K562 (cell line): ENCODE measurements around the gene MIEN1. TPM values are rescaled to one million over a fixed set of nuclear protein-coding genes. Genes with fewer than 3 reads are reported as not detected.

Source experiments
- ATAC-seq: fragments of 200-7000 bp; cut with Tn5 transposase; 3 replicates; pipeline ENCODE4 v1.9.1; 2020; ENCODE audit warnings: moderate library complexity
- BruUV-seq: library from RNA; stranded (reverse); fragments of 400-500 nt; replicated peaks from 2 replicates; lab custom pipeline; 2021; lab: Mats Ljungman, UMichigan
- CTCF ChIA-PET: fragments of 300-600 bp; formaldehyde crosslinking; extraction: SDS; loops from one replicate; lab custom pipeline; 2021; ENCODE audit warnings: low intra/inter-chr PET ratio; lab: Yijun Ruan, JAX
- POLR2A ChIA-PET: fragments of 300-600, 350-650 bp; sonication (Branson Sonifier 250); formaldehyde crosslinking; extraction: SDS; loops from one replicate; lab custom pipeline; 2021; ENCODE audit warnings: antibody characterized with exemption, inconsistent platforms; lab: Yijun Ruan, JAX
- DNase-seq, 4 experiments: peaks; one replicate each; pipeline versions ENCODE4 v3.0.0 to v3.0.0-alpha.2; 2011 to 2018; ENCODE audit warnings: low spot score in 3 of 4, mixed read lengths in 3 of 4; ENCODE audit errors: extremely low read depth in 1 of 4
- FAIRE-seq: peaks from 2 replicates; lab custom pipeline; 2011; peaks lifted over from hg19 to GRCh38; lab: Jason Lieb, UNC
- H2AFZ ChIP-seq: 2 replicates; pipeline ENCODE4 v1.6.0; 2011; ENCODE audit warnings: low read depth, low read length, control low read depth, inconsistent platforms
- H3K27ac ChIP-seq: fragments of 200-600 bp; 3 replicates; pipeline ENCODE4 v1.8.0; 2011; ENCODE audit warnings: low read depth, mild to moderate bottlenecking, control low read depth, inconsistent platforms, low read length, moderate library complexity, mixed read lengths; ENCODE audit errors: extremely low read depth
- H3K27me3 ChIP-seq, 2 experiments: fragments of 300-600 bp in 1 of 2; 2 replicates in 1 of 2; 3 replicates in 1 of 2; pipeline versions ENCODE4 v1.6.0 to v1.8.0; 2011; ENCODE audit warnings: inconsistent platforms in 2 of 2, low read length in 2 of 2, mild to moderate bottlenecking in 1 of 2, mixed read lengths in 1 of 2, moderate library complexity in 1 of 2; ENCODE audit not compliant: control insufficient read depth in 2 of 2, insufficient read depth in 2 of 2
- H3K36me3 ChIP-seq: fragments of 300-600 bp; 3 replicates; pipeline ENCODE4 v1.8.0; 2011; ENCODE audit warnings: mild to moderate bottlenecking, low read length, inconsistent platforms; ENCODE audit not compliant: control insufficient read depth, insufficient read depth
- H3K4me1 ChIP-seq, 2 experiments: fragments of 200-600 bp in 1 of 2; replicated peaks in 1 of 2; 2 replicates in 1 of 2; 3 replicates in 1 of 2; pipeline versions ENCODE4 v1.5.1 to v1.8.0; 2011; ENCODE audit warnings: inconsistent platforms in 2 of 2, low read length in 2 of 2, mild to moderate bottlenecking in 1 of 2, mixed read lengths in 1 of 2, moderate library complexity in 1 of 2; ENCODE audit not compliant: control insufficient read depth in 2 of 2, insufficient read depth in 2 of 2
- H3K4me2 ChIP-seq: 2 replicates; pipeline ENCODE4 v1.6.1; 2011; ENCODE audit warnings: low read length, control low read depth, inconsistent platforms, mixed read lengths; ENCODE audit not compliant: insufficient read depth
- H3K4me3 ChIP-seq: fragments of 200-600 bp; sonication (generic), shearing (Covaris generic); 2 replicates; pipeline ENCODE4 v1.5.1; 2016; ENCODE audit warnings: control low read depth, inconsistent platforms
- H3K79me2 ChIP-seq: fragments of 200-600 bp; 3 replicates; pipeline ENCODE4 v1.8.0; 2011; ENCODE audit warnings: low read length, inconsistent platforms; ENCODE audit not compliant: control insufficient read depth, insufficient read depth
- H3K9ac ChIP-seq, 2 experiments: 2 replicates each; pipeline versions ENCODE4 v1.6.0 to v1.6.1; 2011; ENCODE audit warnings: low read depth in 2 of 2, low read length in 2 of 2, control low read depth in 1 of 2, inconsistent platforms in 1 of 2, mild to moderate bottlenecking in 1 of 2, mixed read lengths in 1 of 2; ENCODE audit not compliant: insufficient read depth in 1 of 2
- H3K9me1 ChIP-seq: one replicate; pipeline ENCODE4 v1.6.0; 2011; ENCODE audit warnings: inconsistent platforms, mild to moderate bottlenecking, low read length, moderate library complexity; ENCODE audit not compliant: control insufficient read depth, insufficient read depth
- H3K9me3 ChIP-seq: replicated peaks from 2 replicates; pipeline ENCODE4 v1.5.1; 2011; ENCODE audit warnings: low read depth, low read length, inconsistent platforms; ENCODE audit not compliant: control insufficient read depth, insufficient read depth
- H4K20me1 ChIP-seq: replicated peaks from 2 replicates; pipeline ENCODE4 v1.6.1; 2011; ENCODE audit warnings: low read length, inconsistent platforms, mixed read lengths; ENCODE audit not compliant: control insufficient read depth, insufficient read depth
- FOXP1 ChIP-seq: sonication (generic); formaldehyde crosslinking; IDR thresholded peaks from 2 replicates; pipeline ENCODE4 v1.8.0; 2022; ENCODE audit warnings: mild to moderate bottlenecking, missing genetic modification reagents
- FUS ChIP-seq: fragments of 200-400 bp; formaldehyde crosslinking; optimal IDR thresholded peaks from 2 replicates; pipeline ENCODE3; 2017; ENCODE audit warnings: low read depth, low read length
- GMEB1 ChIP-seq: fragments of 250-450 bp; sonication (Bioruptor Pico); IDR thresholded peaks from 2 replicates; pipeline ENCODE4 v1.4.0; 2020; ENCODE audit warnings: mild to moderate bottlenecking
- GTF3C2 ChIP-seq: IDR thresholded peaks from 3 replicates; pipeline ENCODE4 v1.6.1; 2011; ENCODE audit warnings: borderline replicate concordance, mild to moderate bottlenecking, moderate library complexity; ENCODE audit not compliant: insufficient read length; ENCODE audit errors: extremely low read depth
- HIVEP1 ChIP-seq: fragments of 250-450 bp; sonication (Bioruptor Pico); IDR thresholded peaks from 2 replicates; pipeline ENCODE4 v1.4.0; 2020; ENCODE audit warnings: mild to moderate bottlenecking
- IFI16 ChIP-seq: fragments of 250-450 bp; sonication (Bioruptor Pico); IDR thresholded peaks from 2 replicates; pipeline ENCODE4 v2.1.2; 2022; ENCODE audit warnings: mild to moderate bottlenecking, inconsistent platforms
- NBN ChIP-seq: fragments of 450-650 bp; IDR thresholded peaks from 2 replicates; pipeline ENCODE4 v1.6.1; 2016; ENCODE audit warnings: low read depth, mild to moderate bottlenecking
- NR4A1 ChIP-seq, 2 experiments: fragments of 250-450 bp in 1 of 2; fragments of 450-650 bp in 1 of 2; sonication (Bioruptor Pico) in 1 of 2; IDR thresholded peaks; 2 replicates each; pipeline versions ENCODE4 v1.4.0 to v1.6.1; 2016 to 2020; ENCODE audit warnings: mild to moderate bottlenecking in 2 of 2, missing compliant biosample characterization in 1 of 2, missing genetic modification characterization in 1 of 2, moderate library complexity in 1 of 2
- POLR3A ChIP-seq: IDR thresholded peaks from 2 replicates; pipeline ENCODE4 v1.6.1; 2011; ENCODE audit warnings: borderline replicate concordance, mild to moderate bottlenecking, moderate library complexity; ENCODE audit not compliant: insufficient read length, insufficient read depth; ENCODE audit errors: extremely low read depth
- SIX5 ChIP-seq, 2 experiments: IDR thresholded peaks; 2 replicates each; pipeline ENCODE4 v1.6.1; 2011; ENCODE audit warnings: low read length in 2 of 2, borderline replicate concordance in 1 of 2, low read depth in 1 of 2, mild to moderate bottlenecking in 1 of 2, moderate library complexity in 1 of 2; ENCODE audit not compliant: insufficient read depth in 1 of 2
- STAT5B ChIP-seq: fragments of 250-450 bp; sonication (Bioruptor Pico); IDR thresholded peaks from 2 replicates; pipeline ENCODE4 v1.8.0; 2021; ENCODE audit warnings: mild to moderate bottlenecking, inconsistent platforms
- ZNF384 ChIP-seq: IDR thresholded peaks from 2 replicates; pipeline ENCODE4 v1.6.1; 2012; ENCODE audit warnings: low read depth, low read length, improper control_type of control experiment
- ZNF830 ChIP-seq: fragments of 250-450 bp; sonication (Bioruptor Pico); IDR thresholded peaks from 2 replicates; pipeline ENCODE4 v1.5.0; 2021; ENCODE audit warnings: mild to moderate bottlenecking
- ZZZ3 ChIP-seq: fragments of 450-650 bp; IDR thresholded peaks from 2 replicates; pipeline ENCODE4 v1.6.1; 2016; ENCODE audit warnings: antibody characterized with exemption, mild to moderate bottlenecking, moderate library complexity
- WGBS: fragments of 100-300 bp; shearing (Covaris generic); methylation state at CpG from one replicate; pipeline ENCODE4 v1.1.6; 2016; ENCODE audit warnings: low coverage, mixed read lengths; ENCODE audit not compliant: insufficient coverage; ENCODE audit errors: missing lambda C conversion rate; 5-methylcytosine and 5-hydroxymethylcytosine counted together
- in situ Hi-C: fragments of 300-500 bp; cut with MboI; formaldehyde crosslinking; loops from 4 replicates; pipeline ENCODE4 v1.15.0; 2018; ENCODE audit warnings: inconsistent platforms, mixed read lengths
- intact Hi-C: fragments of 100-400 bp; cut with micrococcal nuclease; formaldehyde crosslinking; loops from 2 replicates; pipeline ENCODE4 v1.14.2; 2022
- polyA plus RNA-seq, 8 experiments: library from polyadenylated mRNA; depleted of rRNA in 4 of 8; stranded (reverse) in 5 of 8; unstranded in 3 of 8; fragments of >200 nt; fragmentation: Nextera tagmentation in 2 of 8; fragmentation: Illumina TruSeq in 1 of 8; extraction: Ambion mirVana in 2 of 8; extraction: Trizol in 1 of 8; gene quantifications; 2 replicates each; pipeline versions ENCODE4 v1.2.1 to v1.2.3, GENCODE V29; 2011 to 2014; ENCODE audit warnings: inconsistent platforms in 1 of 8, missing spikeins in 1 of 8
- total RNA-seq, 7 experiments: library from RNA; depleted of rRNA in 6 of 7; stranded (reverse); fragments of >200 nt in 6 of 7; fragmentation: Illumina TruSeq in 2 of 7; extraction: Trizol in 2 of 7; gene quantifications; 2 replicates each; pipeline versions ENCODE4 v1.2.1 to v1.2.3, GENCODE V29; 2011 to 2021; ENCODE audit warnings: low replicate concordance in 1 of 7
- TF ChIP-seq, protein P1 (sequence below): fragments of 250-450 bp; sonication (Bioruptor Pico); IDR thresholded peaks from 2 replicates; pipeline ENCODE4 v1.5.0; 2021
- TF ChIP-seq, protein P2 (sequence below): fragments of 450-650 bp; formaldehyde crosslinking; IDR thresholded peaks from 2 replicates; pipeline ENCODE4 v1.4.0; 2020; ENCODE audit warnings: mild to moderate bottlenecking, moderate library complexity

MIEN1 gene
- total and polyA plus RNA-seq, 9 of the 15 experiments (the other 6 are each of a cell fraction or from before 2014, with no cell fraction given), result 61.3 to 142 (median 78.9) TPM

GRCh38 chr17:39744836-39745215, 14.5 kb upstream of the MIEN1 start:
- no peak overlapping the region for H2AFZ ChIP-seq
- no peak overlapping the region for H3K4me2 ChIP-seq
- CTCF ChIA-PET, result no interaction called here
- no TSS peak for BruUV-seq
- no peaks in the 10 kb centered on the region for H3K79me2 ChIP-seq
- intact Hi-C loops, result no loop called here
- peak overlapping the region in 1 of 2 experiments; percentile 41; a peak in 1 of 4 replicates for H3K9ac ChIP-seq
- H3K9me1 ChIP-seq, result no peaks in the 10 kb centered on the region
- no peak overlapping the region for H3K4me3 ChIP-seq
- H3K36me3 ChIP-seq, result no peaks in the 10 kb centered on the region
- in situ Hi-C loops, result no loop called here
- FAIRE-seq (no peak), ATAC-seq (no peak), DNase-seq (no peak)
- H4K20me1 ChIP-seq, result no peaks in the 10 kb centered on the region
- POLR2A ChIA-PET, result interaction anchor here (0.6 to 1.8 kb wide), 4 partner anchors 10 to 505 kb away, joined by 3 to 6 read pairs (median 4); no protein-coding TSS in a partner anchor
- H3K27me3 ChIP-seq, result no peaks in the 10 kb centered on the region
- TF ChIP-seq GMEB1 (CRISPR knock-in tag) (no peak), ZNF830 (no peak), NBN (no peak), SIX5 (IDR thresholded peaks at IDR 0.05; ENCODE audit: borderline replicate concordance in 1 of 2, insufficient read depth in 1 of 2, low read depth in 1 of 2, low read length in 2 of 2) (no peak), IFI16 (CRISPR knock-in tag) (no peak), ZZZ3 (no peak), FOXP1 (CRISPR knock-in tag) (no peak), FUS (no peak), NR4A1 (CRISPR knock-in tag; IDR thresholded peaks at IDR 0.05) (no peak), NR4A1 (tag; IDR thresholded peaks at IDR 0.05) (no peak), POLR3A (no peak), GTF3C2 (no peak), STAT5B (CRISPR knock-in tag) (no peak), ZNF384 (no peak), HIVEP1 (CRISPR knock-in tag) (no peak)
- TF ChIP-seq, protein P1, sequence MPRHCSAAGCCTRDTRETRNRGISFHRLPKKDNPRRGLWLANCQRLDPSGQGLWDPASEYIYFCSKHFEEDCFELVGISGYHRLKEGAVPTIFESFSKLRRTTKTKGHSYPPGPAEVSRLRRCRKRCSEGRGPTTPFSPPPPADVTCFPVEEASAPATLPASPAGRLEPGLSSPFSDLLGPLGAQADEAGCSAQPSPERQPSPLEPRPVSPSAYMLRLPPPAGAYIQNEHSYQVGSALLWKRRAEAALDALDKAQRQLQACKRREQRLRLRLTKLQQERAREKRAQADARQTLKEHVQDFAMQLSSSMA, result no peak
- TF ChIP-seq, protein P2, sequence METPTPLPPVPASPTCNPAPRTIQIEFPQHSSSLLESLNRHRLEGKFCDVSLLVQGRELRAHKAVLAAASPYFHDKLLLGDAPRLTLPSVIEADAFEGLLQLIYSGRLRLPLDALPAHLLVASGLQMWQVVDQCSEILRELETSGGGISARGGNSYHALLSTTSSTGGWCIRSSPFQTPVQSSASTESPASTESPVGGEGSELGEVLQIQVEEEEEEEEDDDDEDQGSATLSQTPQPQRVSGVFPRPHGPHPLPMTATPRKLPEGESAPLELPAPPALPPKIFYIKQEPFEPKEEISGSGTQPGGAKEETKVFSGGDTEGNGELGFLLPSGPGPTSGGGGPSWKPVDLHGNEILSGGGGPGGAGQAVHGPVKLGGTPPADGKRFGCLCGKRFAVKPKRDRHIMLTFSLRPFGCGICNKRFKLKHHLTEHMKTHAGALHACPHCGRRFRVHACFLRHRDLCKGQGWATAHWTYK (CRISPR knock-in tag), result no peak
- H3K4me1 ChIP-seq, result peaks cover 7 to 33% of the 10 kb centered on the region in 2 experiments
- no peak overlapping the region for H3K27ac ChIP-seq
- 56% methylated on average over 6 of the region's 8 CpGs for WGBS
- H3K9me3 ChIP-seq, result no peaks in the 10 kb centered on the region
